GM12878 (cell line): Measurements from ENCODE around the gene ACTBL2. TPM values are rescaled to one million over a fixed set of nuclear protein-coding genes. Genes with fewer than 3 reads are reported as not detected.
A peak's percentile ranks its signal among the peaks of the same experiment; 100 is the strongest.

Source experiments
- ATAC-seq: fragments of 200-7000 bp; cut with Tn5 transposase; 3 replicates; pipeline ENCODE4 v1.9.1; 2020; ENCODE audit warnings: mild to moderate bottlenecking, moderate library complexity
- BruUV-seq: library from RNA; stranded (reverse); fragments of 400-500 nt; replicated peaks from 2 replicates; lab custom pipeline; 2021; lab: Mats Ljungman, UMichigan
- CTCF ChIA-PET: fragments of 300-600 bp; sonication (Branson Sonifier 250); formaldehyde crosslinking; extraction: SDS; loops from one replicate; lab custom pipeline; 2021; ENCODE audit warnings: inconsistent platforms; lab: Yijun Ruan, JAX
- POLR2A ChIA-PET: fragments of 350-600 bp; formaldehyde crosslinking; extraction: SDS; loops from one replicate; lab custom pipeline; 2021; ENCODE audit warnings: inconsistent platforms; lab: Charles Lee
- RAD21 ChIA-PET: fragments of 300-600 bp; sonication (Branson Sonifier 250); formaldehyde crosslinking; loops from one replicate; lab custom pipeline; 2023; ENCODE audit warnings: antibody characterized with exemption; ENCODE audit not compliant: unreplicated experiment; lab: Charles Lee
- SMC1A ChIA-PET: fragments of 300-600 bp; sonication (Branson Sonifier 250); formaldehyde crosslinking; loops from one replicate; lab custom pipeline; 2023; ENCODE audit not compliant: unreplicated experiment, uncharacterized antibody; lab: Charles Lee
- DNase-seq: peaks from one replicate; pipeline ENCODE4 v3.0.0-alpha.2; 2011; ENCODE audit warnings: low read depth, low spot score
- FAIRE-seq: peaks from 3 replicates; lab custom pipeline; 2011; peaks lifted over from hg19 to GRCh38; lab: Jason Lieb, UNC
- H2AFZ ChIP-seq: 2 replicates; pipeline ENCODE4 v1.6.0; 2011; ENCODE audit warnings: low read depth, low read length, control low read depth; ENCODE audit not compliant: control insufficient read depth
- H3K27ac ChIP-seq: 2 replicates; pipeline ENCODE4 v1.5.1; 2011; ENCODE audit warnings: control low read depth; ENCODE audit not compliant: control insufficient read depth, insufficient read depth
- H3K27me3 ChIP-seq, 2 experiments: replicated peaks in 1 of 2; 2 replicates each; pipeline versions ENCODE4 v1.6.0 to v1.6.1; 2011; ENCODE audit warnings: low read length in 1 of 2; ENCODE audit not compliant: control insufficient read depth in 2 of 2, insufficient read depth in 2 of 2
- H3K36me3 ChIP-seq, 2 experiments: 2 replicates each; pipeline ENCODE4 v1.5.1; 2011; ENCODE audit warnings: low read length in 1 of 2; ENCODE audit not compliant: control insufficient read depth in 2 of 2, insufficient read depth in 2 of 2
- H3K4me1 ChIP-seq: 2 replicates; pipeline ENCODE4 v1.6.1; 2011; ENCODE audit warnings: mild to moderate bottlenecking, low read length, moderate library complexity, mixed read lengths; ENCODE audit not compliant: control insufficient read depth, insufficient read depth
- H3K4me2 ChIP-seq: 2 replicates; pipeline ENCODE4 v1.6.0; 2011; ENCODE audit warnings: control low read depth; ENCODE audit not compliant: control insufficient read depth, insufficient read depth
- H3K4me3 ChIP-seq: fragments of 200-600 bp; sonication (generic); 2 replicates; pipeline ENCODE4 v1.5.1; 2016
- H3K79me2 ChIP-seq: 2 replicates; pipeline ENCODE4 v1.6.0; 2011; ENCODE audit warnings: low read length; ENCODE audit not compliant: control insufficient read depth, insufficient read depth
- H3K9ac ChIP-seq: 2 replicates; pipeline ENCODE4 v1.8.0; 2011; ENCODE audit warnings: low read length, control low read depth, mixed read lengths; ENCODE audit not compliant: control insufficient read depth, insufficient read depth
- H3K9me3 ChIP-seq: replicated peaks from 3 replicates; pipeline ENCODE4 v1.5.1; 2011; ENCODE audit warnings: mild to moderate bottlenecking, low read length; ENCODE audit not compliant: control insufficient read depth, insufficient read depth
- H4K20me1 ChIP-seq: 2 replicates; pipeline ENCODE4 v1.6.0; 2011; ENCODE audit not compliant: control insufficient read depth, insufficient read depth
- PKNOX1 ChIP-seq: fragments of 450-650 bp; IDR thresholded peaks from 2 replicates; pipeline ENCODE4 v1.6.1; 2016; ENCODE audit warnings: mild to moderate bottlenecking
- RAD21 ChIP-seq: IDR thresholded peaks from 2 replicates; pipeline ENCODE4 v1.6.1; 2011; ENCODE audit warnings: mild to moderate bottlenecking, low read depth, low read length, moderate library complexity; ENCODE audit not compliant: insufficient read depth
- RUNX3 ChIP-seq: IDR thresholded peaks from 2 replicates; pipeline ENCODE4 v1.6.1; 2012; ENCODE audit warnings: low read length, inconsistent platforms
- SUZ12 ChIP-seq: fragments of 200-600 bp; sonication (generic); IDR thresholded peaks from one replicate; pipeline ENCODE4 v1.6.1; 2018; ENCODE audit warnings: antibody characterized with exemption, mild to moderate bottlenecking; ENCODE audit not compliant: unreplicated experiment
- ZBTB33 ChIP-seq: fragments of 450-650 bp; IDR thresholded peaks from 2 replicates; pipeline ENCODE4 v1.6.1; 2017; ENCODE audit warnings: mild to moderate bottlenecking
- WGBS: methylation state at CpG from one replicate; pipeline ENCODE4 v1.1.6; 2016; ENCODE audit warnings: low lambda C conversion rate; ENCODE audit not compliant: insufficient replicate concordance, insufficient coverage; ENCODE audit errors: missing lambda C conversion rate; 5-methylcytosine and 5-hydroxymethylcytosine counted together
- in situ Hi-C: fragments of 300-500 bp; cut with MboI; formaldehyde crosslinking; loops from 9 replicates; pipeline ENCODE4 v1.14.3; 2018; ENCODE audit warnings: mixed read lengths
- intact Hi-C: fragments of 100-400 bp; cut with micrococcal nuclease; formaldehyde crosslinking; loops from one replicate; pipeline ENCODE4 v1.14.2; 2022; ENCODE audit not compliant: unreplicated experiment
- polyA plus RNA-seq, 11 experiments: library from polyadenylated mRNA; depleted of rRNA in 4 of 11; unstranded in 6 of 11; stranded (reverse) in 5 of 11; fragments of >200 nt; fragmentation: Nextera tagmentation in 4 of 11; fragmentation: Illumina TruSeq in 1 of 11; extraction: Ambion mirVana in 4 of 11; extraction: Trizol in 1 of 11; gene quantifications; 1 replicate in 1 of 11; 2 replicates in 10 of 11; pipeline versions ENCODE4 v1.2.1 to v1.2.3, GENCODE V29; 2011 to 2016; ENCODE audit warnings: inconsistent platforms in 2 of 11, missing spikeins in 2 of 11, low read depth in 1 of 11
- total RNA-seq, 4 experiments: library from RNA; depleted of rRNA in 3 of 4; stranded (reverse); fragments of >200 nt in 3 of 4; fragmentation: Illumina TruSeq in 1 of 4; extraction: Trizol in 1 of 4; gene quantifications; 2 replicates each; pipeline versions ENCODE4 v1.2.1 to v1.2.3, GENCODE V29; 2013 to 2021

The ACTBL2 gene
- total and polyA plus RNA-seq, 10 of the 15 experiments (the other 5 are each of a cell fraction or from before 2014, with no cell fraction given) = 0.04 to 0.06 (median 0.04) TPM; not detected in 7

GRCh38 chr5:57494104-57495098 lies 11.8 kb upstream of the ACTBL2 start:
- in situ Hi-C loops (no loop called here), intact Hi-C loops (loop anchor here (5.0 to 10.0 kb wide), 3 partner anchors 60 to 283 kb away; no protein-coding TSS in a partner anchor)
- ChIA-PET POLR2A (no interaction called here), RAD21 (interaction anchor here (0.6 to 1.8 kb wide), 4 partner anchors 44 to 156 kb away, joined by 3 to 4 read pairs (median 3); no protein-coding TSS in a partner anchor), CTCF (interaction anchor here (0.6 to 2.1 kb wide), 5 partner anchors 33 to 274 kb away, joined by 3 to 7 read pairs (median 4); no protein-coding TSS in a partner anchor), SMC1A (interaction anchor here (1.4 kb wide), 1 partner anchor 966 kb away, joined by 3 read pairs; no protein-coding TSS in a partner anchor)
- H4K20me1 ChIP-seq = no peaks in the 10 kb centered on the region
- no peaks in the 10 kb centered on the region for H3K27me3 ChIP-seq
- no peak overlapping the region for H3K27ac ChIP-seq
- H3K79me2 ChIP-seq = no peaks in the 10 kb centered on the region
- whole genome bisulfite sequencing = 21% methylated on average over 6 of the region's 6 CpGs
- no peak for FAIRE-seq
- H3K4me1 ChIP-seq = peaks cover 11% of the 10 kb centered on the region
- BruUV-seq = no TSS peak
- H3K4me3 ChIP-seq = no peak overlapping the region
- no peak overlapping the region for H3K9ac ChIP-seq
- no peak for TF ChIP-seq RAD21
- TF ChIP-seq ZBTB33 = no peak
- TF ChIP-seq PKNOX1 = peak; percentile 65
- TF ChIP-seq RUNX3 = peak; percentile 75
- no peak for TF ChIP-seq SUZ12
- ATAC-seq = peak; percentile 52
- H3K36me3 ChIP-seq = no peaks in the 10 kb centered on the region
- DNase-seq = peak; percentile 45
- H2AFZ ChIP-seq = peak overlapping the region; percentile 24; the same call in 1 of the 2 replicates
- peak overlapping the region; percentile 41; the same call in 1 of the 2 replicates for H3K4me2 ChIP-seq
- no peaks in the 10 kb centered on the region for H3K9me3 ChIP-seq
